ENCODE results near the gene RSRC1. TPM values are rescaled to one million over a fixed set of nuclear protein-coding genes. Genes with fewer than 3 reads are reported as not detected.

The RSRC1 gene
- total and polyA plus RNA-seq, 4 experiments from 2014 or later, result 23.4 to 35.7 (median 33.7) TPM

DNA sequence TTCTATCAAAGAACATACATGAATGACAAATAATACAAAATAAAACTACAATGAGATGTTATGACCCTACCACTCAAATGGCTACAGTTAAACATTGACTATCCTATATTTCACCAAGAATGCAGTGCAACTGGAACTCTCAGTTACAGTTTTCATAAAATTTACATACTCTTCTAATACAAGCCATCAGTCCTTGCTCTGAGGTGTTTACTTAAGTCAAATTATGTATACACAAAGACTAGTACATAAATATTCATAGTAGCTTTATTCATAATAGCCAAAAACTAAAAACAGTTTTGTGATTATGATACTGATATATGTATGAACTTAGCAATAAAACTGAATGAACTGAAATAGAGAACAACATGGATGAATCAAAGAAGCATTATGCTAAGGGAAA lies 480.3 kb downstream of the RSRC1 start:
- Mint-ChIP-seq H3K9me3 (no peaks in the 10 kb centered on the region), H3K4me3 (no peak overlapping the region), H3K36me3 (no peaks in the 10 kb centered on the region), H3K27me3 (peaks cover 0 to 3% of the 10 kb centered on the region in 2 donors), H3K27ac (no peak overlapping the region), H3K4me1 (no peaks in the 10 kb centered on the region)
- H3K4me3 ChIP-seq (ENCODE audit: low read length in 2 of 2), result no peak overlapping the region
- H3K9me3 ChIP-seq (ENCODE audit: control insufficient read depth in 1 of 2, low read length in 2 of 2), result no peaks in the 10 kb centered on the region
- no peaks in the 10 kb centered on the region for H3K4me1 ChIP-seq (ENCODE audit: insufficient read depth, low read length)
- ChIA-PET POLR2A (ENCODE audit: partially characterized antibody) (no interaction called here), CTCF (ENCODE audit: partially characterized antibody) (no interaction called here)
- no peaks in the 10 kb centered on the region for H3K27me3 ChIP-seq (ENCODE audit: insufficient read depth, low read length)
- H3K27ac ChIP-seq (ENCODE audit: low read depth, low read length), result no peak overlapping the region
- DNase-seq, result no peak
- no peaks in the 10 kb centered on the region for H3K36me3 ChIP-seq (ENCODE audit: insufficient read depth, low read length)
- intact Hi-C loops (cut with micrococcal nuclease), result no loop called here

Other genes with a start within 250 kb of the RSRC1 start
- gene SHOX2, start 3.7 kb upstream of the RSRC1 start, total RNA-seq, result not detected
- not detected for gene SHOX2, start 3.7 kb upstream of the RSRC1 start, polyA plus RNA-seq

Data from CD4-positive, alpha-beta memory T cell (primary cell).